GM18868 (cell line): ENCODE measurements around the gene RPP14.
"Not testable (repeated sequence)": the region's sequence is repeated elsewhere in the genome, so short reads cannot be mapped to it uniquely, and the experiment has no call there.

ENCODE experiments used
- ATAC-seq: cut with Tn5 transposase; IDR thresholded peaks from one replicate; pipeline ENCODE4 v1.9.1; 2021; ENCODE audit warnings: mild to moderate bottlenecking, moderate library complexity; ENCODE audit not compliant: unreplicated experiment

Gene RPP14

GRCh38 chr3:58305882-58306711 is at the start of gene RPP14, which contains the start of gene HTD2:
TSS of gene RPP14 (plus strand) at chr3:58306245. CDS start at chr3:58310330, 4,085 bp downstream.
TSS of gene HTD2 (plus strand) at chr3:58306520. CDS start at chr3:58317614, 11,094 bp downstream.
- peak; percentile 86 for ATAC-seq

GRCh38 chr3:58256511-58256910 is 49.5 kb upstream of the RPP14 start:
- ATAC-seq, result no peak

DNA sequence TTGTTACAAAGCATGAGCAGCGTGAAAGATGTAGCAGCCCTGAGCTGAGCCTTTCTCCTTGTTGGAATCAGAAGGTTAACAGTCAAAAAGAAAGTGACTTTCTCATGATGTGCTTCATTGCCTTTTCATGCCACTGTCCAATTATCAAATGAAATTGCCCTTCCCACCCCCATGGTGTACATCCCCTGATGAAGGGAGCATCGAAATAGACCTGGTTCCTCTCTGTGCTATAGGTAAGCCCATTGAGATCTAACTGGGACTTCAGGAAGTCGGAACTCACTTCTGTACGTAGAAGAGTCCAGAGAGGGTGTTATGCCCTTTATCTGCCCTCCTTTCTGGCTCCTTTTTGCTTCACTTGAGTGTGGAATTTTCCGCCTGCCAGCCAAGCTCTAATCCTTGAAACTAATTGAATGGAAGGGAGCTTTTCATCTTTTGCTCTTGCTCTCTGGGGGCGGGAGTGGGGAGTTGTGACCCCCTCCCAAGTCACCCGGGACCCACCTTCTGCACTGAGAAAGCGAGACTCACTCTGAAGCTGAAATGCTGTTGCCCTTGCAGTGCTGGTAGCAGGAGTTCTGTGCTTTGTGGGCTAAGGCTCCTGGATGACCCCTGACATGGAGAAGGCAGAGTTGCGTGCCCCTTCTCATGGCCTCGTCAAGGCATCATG is 47.5 kb upstream of the RPP14 start:
- no peak for ATAC-seq

- ATAC-seq, result no peak
Measured at GRCh38 chr3:58260261-58260731, 45.7 kb upstream of the RPP14 start.

DNA sequence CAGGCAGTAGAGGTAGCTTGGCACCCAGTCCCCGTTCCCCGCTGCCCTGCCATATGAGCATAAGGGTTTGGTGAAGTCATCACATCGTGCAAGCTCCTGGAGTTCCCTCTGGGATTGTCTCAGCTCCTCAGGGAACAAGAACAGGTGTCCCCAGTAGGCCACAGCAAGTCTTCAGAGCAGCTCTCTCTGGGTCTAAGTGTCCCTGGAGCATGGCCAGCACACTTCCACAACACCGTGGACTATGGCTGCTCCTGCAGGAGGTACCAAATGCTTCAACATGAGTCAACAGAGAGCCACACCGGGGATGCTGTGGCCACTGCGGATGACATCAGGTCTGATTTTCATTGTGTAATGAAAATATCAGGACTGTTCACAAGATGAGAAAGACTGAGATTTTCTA is 45.3 kb upstream of the RPP14 start:
- no peak for ATAC-seq

DNA sequence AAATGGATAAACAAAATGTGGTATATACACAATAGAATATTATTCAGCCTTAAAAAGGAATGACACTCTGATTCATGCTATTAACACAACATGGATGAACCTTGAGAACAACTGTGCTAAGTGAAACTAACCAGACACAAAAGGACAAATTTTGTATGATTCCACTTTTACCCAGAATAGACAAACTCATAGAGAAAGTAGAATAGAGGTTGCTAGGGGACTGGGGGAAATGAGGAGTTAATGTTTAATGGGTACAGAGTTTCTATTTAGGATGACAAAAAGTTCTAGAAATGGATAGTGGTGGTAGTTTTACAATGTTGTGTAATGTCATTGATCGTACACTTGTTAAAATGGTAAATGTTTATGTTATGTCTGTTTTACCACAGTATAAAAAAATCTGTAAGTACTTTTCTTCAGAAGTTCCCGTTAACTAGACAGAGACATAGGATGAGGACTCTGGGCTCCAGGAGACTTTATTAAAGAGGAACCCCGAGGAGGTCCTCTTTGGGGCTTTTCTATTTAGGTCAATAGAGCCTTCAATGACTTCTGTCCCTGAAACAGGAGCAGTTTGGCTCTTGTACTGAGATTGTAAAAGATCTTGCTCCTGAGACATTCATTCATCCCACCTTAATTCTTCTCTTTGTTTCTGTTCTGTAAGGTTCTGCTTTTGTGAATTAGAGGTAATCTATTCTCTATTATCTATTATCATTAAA is 43.9 kb upstream of the RPP14 start:
- no peak for ATAC-seq

DNA sequence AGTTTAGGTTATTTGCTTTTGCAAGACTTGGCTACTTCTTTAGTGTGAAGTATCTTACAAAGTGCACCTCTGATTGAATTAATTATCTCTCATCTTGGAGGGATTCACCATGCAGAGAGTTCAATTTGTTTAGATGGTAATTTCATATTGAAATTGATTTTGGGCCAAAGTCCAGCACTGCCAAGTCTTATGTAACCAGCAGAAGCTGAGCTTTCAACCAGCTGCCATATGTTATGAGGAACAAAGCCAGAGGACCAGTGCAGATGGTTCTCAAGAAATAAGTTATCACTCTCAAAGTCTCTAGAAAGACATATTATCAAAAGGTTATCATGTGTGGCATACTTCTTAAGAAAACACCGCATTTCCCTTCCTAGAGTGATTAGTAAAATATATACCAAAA is 39.5 kb upstream of the RPP14 start:
- no peak for ATAC-seq

DNA sequence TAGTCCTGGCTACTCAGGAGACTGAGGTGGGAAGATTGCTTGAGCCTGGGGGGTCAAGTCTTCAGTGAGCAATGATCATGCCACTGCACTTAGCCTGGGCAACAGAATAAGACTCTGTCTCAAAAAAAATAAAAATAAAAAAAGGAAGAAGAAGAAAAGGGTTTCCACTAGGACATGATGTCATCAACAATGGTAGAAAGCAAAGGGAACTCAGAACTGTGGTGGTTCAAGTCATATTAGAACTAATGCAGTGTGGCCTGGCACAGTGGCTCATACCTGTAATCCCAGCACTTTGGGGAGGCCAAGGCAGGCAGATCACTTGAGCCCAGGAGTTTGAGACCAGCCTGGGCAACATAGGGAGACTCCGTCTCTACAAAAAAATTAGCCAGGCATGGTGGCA is 38.5 kb upstream of the RPP14 start:
- not testable (repeated sequence) for ATAC-seq

DNA sequence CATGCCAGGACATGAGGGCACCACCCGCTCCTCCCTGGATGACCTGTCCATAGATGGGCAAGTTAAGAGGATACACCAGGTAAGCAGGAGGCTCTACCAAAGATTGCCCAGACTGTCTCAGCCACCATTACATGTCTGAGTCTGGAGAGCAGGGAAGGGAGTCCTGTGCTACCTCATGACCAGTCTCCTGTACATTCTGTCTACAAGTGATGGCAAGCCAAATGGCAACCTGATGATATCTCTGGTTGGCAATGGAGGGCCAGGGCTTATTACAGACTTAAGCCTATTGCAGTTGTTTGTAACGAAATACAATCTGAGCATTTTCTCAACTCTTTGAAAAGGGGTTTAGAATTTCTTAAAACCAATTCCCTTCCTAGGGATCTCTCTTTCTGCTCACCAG is 36.7 kb upstream of the RPP14 start:
- ATAC-seq, result no peak

GRCh38 chr3:58270485-58270884 is 35.6 kb upstream of the RPP14 start:
- no peak for ATAC-seq

DNA sequence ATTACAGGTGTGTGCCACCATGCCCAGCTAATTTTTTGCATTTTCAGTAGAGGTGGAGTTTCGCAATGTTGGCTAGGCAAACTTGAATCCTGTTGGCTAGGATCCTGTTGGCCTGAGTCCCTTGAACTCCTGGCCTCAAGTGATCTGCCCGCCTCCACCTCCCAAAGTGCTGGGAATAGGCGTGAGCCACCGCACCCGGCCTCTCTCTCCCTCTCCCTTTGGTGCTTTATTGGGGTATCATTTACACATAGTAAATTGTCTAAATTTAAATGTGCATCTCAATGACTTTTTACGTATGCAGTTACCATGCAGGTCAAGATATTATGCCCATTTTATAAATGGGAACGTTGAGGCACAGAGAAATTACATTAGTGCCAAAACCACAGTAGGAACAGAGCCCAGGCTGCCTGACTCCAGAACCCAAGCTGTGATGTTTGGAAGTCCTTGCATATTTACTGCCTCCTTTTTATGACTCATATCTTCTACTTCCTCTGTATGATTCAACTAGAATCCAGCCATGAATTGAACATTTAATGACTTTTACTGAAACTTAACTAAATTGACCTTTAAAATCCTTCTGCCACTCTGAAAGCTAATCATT is 34.0 kb upstream of the RPP14 start:
- no peak for ATAC-seq

DNA sequence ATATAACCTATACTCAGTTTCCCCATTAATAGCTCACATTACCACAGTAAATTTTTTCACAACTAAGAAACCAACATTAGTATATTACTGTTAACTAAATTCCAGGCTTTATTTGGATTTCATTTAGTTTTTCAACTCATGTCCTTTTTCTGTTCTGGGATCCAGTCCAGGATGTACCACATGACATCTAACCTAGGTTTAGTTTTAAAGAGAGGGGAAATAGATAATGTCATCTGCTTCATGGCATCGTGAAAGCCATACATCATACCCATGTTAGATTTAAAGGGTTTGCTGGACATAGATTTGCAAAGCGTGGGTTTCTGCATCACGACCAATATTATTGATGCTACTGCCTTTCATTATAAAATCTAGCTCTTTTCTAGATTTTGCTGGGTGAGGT is 33.2 kb upstream of the RPP14 start:
- ATAC-seq, result no peak

DNA sequence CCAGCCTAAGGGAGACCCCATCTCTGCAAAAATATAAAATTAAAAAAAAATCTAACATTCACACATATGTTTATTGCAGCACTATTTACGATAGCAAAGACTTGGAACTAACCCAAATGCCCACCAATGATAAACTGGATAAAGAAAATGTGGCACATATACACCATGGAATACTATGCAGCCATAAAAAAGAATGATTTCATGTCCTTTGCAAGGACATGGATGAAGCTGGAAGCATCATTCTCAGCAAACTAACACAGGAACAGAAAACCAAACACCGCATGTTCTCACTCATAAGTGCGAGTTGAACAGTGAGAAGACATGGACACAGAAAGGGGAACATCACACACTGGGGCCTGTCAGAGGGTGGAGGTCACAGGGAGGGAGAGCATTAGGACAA is 32.7 kb upstream of the RPP14 start:
- not testable (repeated sequence) for ATAC-seq

GRCh38 chr3:58274027-58274614 is 31.9 kb upstream of the RPP14 start:
- ATAC-seq, result no peak

DNA sequence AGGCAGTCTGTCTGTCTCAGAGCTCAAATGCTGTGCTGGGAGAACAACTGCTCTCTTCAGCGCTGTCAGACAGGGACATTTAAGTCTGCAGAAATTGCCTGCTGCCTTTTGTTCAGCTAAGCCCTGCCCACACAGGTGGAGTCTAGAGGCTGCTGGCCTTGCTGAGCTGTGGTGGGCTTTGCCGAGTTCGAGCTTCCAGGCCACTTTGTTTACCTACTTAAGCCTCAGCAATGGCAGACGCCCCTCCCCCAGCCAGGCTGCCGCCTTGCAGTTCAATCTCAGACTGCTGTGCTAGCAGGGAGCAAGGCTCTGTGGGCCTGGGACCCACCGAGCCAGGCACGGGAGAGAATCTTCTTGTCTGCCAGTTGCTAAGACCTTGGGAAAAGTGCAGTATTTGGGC is 25.0 kb upstream of the RPP14 start:
- no peak for ATAC-seq

- no peak for ATAC-seq
Measured at GRCh38 chr3:58285334-58285733, 20.7 kb upstream of the RPP14 start.

DNA sequence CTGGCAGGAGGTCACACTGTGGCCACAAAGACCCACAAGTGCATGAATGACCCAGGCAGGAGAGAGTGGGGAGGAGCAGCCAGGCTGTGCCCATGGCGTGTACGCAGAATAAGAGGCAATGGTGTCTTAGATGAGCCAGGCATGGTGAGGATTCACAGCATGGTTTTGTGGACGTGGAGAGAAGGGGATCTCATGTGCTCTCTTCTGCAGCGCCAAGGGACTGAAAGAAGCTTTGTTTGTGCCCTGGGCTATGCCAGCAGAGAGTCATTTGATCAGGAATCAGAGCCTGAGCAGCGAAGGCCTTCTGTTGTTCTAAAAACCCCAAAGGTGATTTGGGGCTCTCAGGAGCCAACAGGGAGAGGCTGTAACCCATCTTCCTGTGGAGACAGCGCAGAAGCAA is 18.7 kb upstream of the RPP14 start:
- ATAC-seq, result no peak

- no peak for ATAC-seq
Measured at GRCh38 chr3:58288011-58288728, 17.9 kb upstream of the RPP14 start.

- not testable (repeated sequence) for ATAC-seq
Measured at GRCh38 chr3:58288964-58289613, 17.0 kb upstream of the RPP14 start.

DNA sequence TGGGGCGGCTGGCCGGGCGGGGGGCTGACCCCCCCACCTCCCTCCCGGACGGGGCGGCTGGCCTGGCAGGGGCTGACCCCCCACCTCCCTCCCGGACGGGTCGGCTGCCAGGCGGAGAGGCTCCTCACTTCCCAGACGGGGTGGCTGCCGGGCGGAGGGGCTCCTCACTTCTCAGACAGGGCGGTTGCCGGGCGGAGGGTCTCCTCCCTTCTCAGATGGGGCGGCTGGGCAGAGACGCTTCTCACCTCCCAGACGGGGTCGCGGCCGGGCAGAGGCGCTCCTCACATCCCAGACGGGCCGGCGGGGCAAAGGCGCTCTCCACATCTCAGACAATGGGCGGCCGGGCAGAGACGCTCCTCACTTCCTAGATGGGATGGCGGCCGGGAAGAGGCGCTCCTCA is 15.6 kb upstream of the RPP14 start:
- ATAC-seq, result not testable (repeated sequence)
